ENCODE measurements around the gene UQCRH. TPM values are rescaled to one million over a fixed set of nuclear protein-coding genes. Genes with fewer than 3 reads are reported as not detected.

Gene UQCRH
- total and polyA plus RNA-seq, 2 of the 13 experiments (the other 11 are each of a cell fraction or from before 2014, with no cell fraction given), result 548 to 556 TPM

GRCh38 chr1:46362158-46362557 is 58.7 kb downstream of the UQCRH start:
- CTCF ChIA-PET (ENCODE audit: low intra/inter-chr PET ratio, low total read pairs), result no interaction called here
- no peak for DNase-seq (ENCODE audit: low spot score)
- no peaks in the 10 kb centered on the region for H3K27me3 ChIP-seq (ENCODE audit: control insufficient read depth in 1 of 2, insufficient read depth in 2 of 2, low read length in 2 of 2)
- no peaks in the 10 kb centered on the region for H3K4me1 ChIP-seq (ENCODE audit: insufficient read depth, low read length)
- no TSS peak for BruUV-seq (replicated peaks)
- POLR2A ChIA-PET, result no interaction called here
- intact Hi-C loops (cut with micrococcal nuclease; ENCODE audit: unreplicated experiment), result no loop called here
- no peak overlapping the region for H3K9ac ChIP-seq (ENCODE audit: insufficient read depth, low read depth, low read length)
- no peaks in the 10 kb centered on the region for H4K20me1 ChIP-seq (ENCODE audit: insufficient read depth, low read length)
- FAIRE-seq, result no peak
- ATAC-seq, result no peak
- peaks cover 14 to 35% of the 10 kb centered on the region in 2 experiments for H3K36me3 ChIP-seq (replicated peaks in 1 of 2; ENCODE audit: control insufficient read depth in 1 of 2, insufficient read depth in 2 of 2, low read length in 2 of 2)
- no peaks in the 10 kb centered on the region for H3K79me2 ChIP-seq (ENCODE audit: insufficient read depth, low read length)
- no peak overlapping the region for H3K4me2 ChIP-seq (ENCODE audit: low read depth, low read length)
- H3K9me3 ChIP-seq (ENCODE audit: low read length), result no peaks in the 10 kb centered on the region
- TF ChIP-seq FOXP1 (IDR thresholded peaks at IDR 0.05), result no peak
- no peak for TF ChIP-seq FOXP1 (CRISPR knock-in tag; IDR thresholded peaks at IDR 0.05)
- TF ChIP-seq THAP8 (CRISPR knock-in tag; IDR thresholded peaks at IDR 0.05; ENCODE audit: borderline replicate concordance), result no peak
- TF ChIP-seq FOXO1 (CRISPR knock-in tag; IDR thresholded peaks at IDR 0.05), result no peak
- TF ChIP-seq FOXC1 (CRISPR knock-in tag; IDR thresholded peaks at IDR 0.05; ENCODE audit: borderline replicate concordance), result no peak
- no peak for TF ChIP-seq KDM1A (CRISPR knock-in tag; IDR thresholded peaks at IDR 0.05)
- no peak for TF ChIP-seq BRD4 (CRISPR knock-in tag; IDR thresholded peaks at IDR 0.05)
- TF ChIP-seq DMTF1 (CRISPR knock-in tag; IDR thresholded peaks at IDR 0.05), result no peak
- no peak for TF ChIP-seq SAP130 (CRISPR knock-in tag; IDR thresholded peaks at IDR 0.05; ENCODE audit: low read depth)
- no peak for TF ChIP-seq MED13 (CRISPR knock-in tag; IDR thresholded peaks at IDR 0.05)
- TF ChIP-seq ZNF879 (CRISPR knock-in tag; IDR thresholded peaks at IDR 0.05), result no peak
- TF ChIP-seq UBTF (CRISPR knock-in tag; IDR thresholded peaks at IDR 0.05), result no peak
- TF ChIP-seq ZNF652 (CRISPR knock-in tag; IDR thresholded peaks at IDR 0.05; ENCODE audit: borderline replicate concordance, low read depth), result no peak
- TF ChIP-seq RARA (CRISPR knock-in tag; IDR thresholded peaks at IDR 0.05), result no peak
- WGBS (ENCODE audit: low lambda C conversion rate), result 97% methylated on average over 3 of the region's 3 CpGs
- H3K4me3 ChIP-seq (replicated peaks in 1 of 3; ENCODE audit: insufficient read depth in 1 of 3, low read depth in 2 of 3, low read length in 3 of 3), result no peak overlapping the region
- H2AFZ ChIP-seq (ENCODE audit: low read length), result no peak overlapping the region
- in situ Hi-C loops (cut with HindIII; ENCODE audit: extremely low pct_ligation_motif_present, low pct_unique_long_range_greater_than_20kb), result no loop called here
- H3K27ac ChIP-seq (ENCODE audit: extremely low read length, insufficient read depth, low read length), result no peak overlapping the region

Measured in HepG2 (cell line).